Lower leg skin (tissue), 3 donors: ENCODE measurements around the gene FAM111A.
"Not testable (repeated sequence)": the region's sequence is repeated elsewhere in the genome, so short reads cannot be mapped to it uniquely, and the experiment has no call there.

Source experiments
- POLR2A ChIP-seq, 2 donors: fragments of 450-650 bp; IDR thresholded peaks; one replicate each; pipeline ENCODE4 v1.6.1; 2016 to 2017; ENCODE audit warnings: antibody characterized with exemption in 2 of 2, mild to moderate bottlenecking in 1 of 2, moderate library complexity in 1 of 2
- TF ChIP-seq, protein P1 (sequence below), 3 donors: fragments of 450-650 bp; IDR thresholded peaks; one replicate each; pipeline ENCODE4 v1.5.1; 2016; ENCODE audit warnings: antibody characterized with exemption in 3 of 3, mild to moderate bottlenecking in 3 of 3, moderate library complexity in 2 of 3

DNA sequence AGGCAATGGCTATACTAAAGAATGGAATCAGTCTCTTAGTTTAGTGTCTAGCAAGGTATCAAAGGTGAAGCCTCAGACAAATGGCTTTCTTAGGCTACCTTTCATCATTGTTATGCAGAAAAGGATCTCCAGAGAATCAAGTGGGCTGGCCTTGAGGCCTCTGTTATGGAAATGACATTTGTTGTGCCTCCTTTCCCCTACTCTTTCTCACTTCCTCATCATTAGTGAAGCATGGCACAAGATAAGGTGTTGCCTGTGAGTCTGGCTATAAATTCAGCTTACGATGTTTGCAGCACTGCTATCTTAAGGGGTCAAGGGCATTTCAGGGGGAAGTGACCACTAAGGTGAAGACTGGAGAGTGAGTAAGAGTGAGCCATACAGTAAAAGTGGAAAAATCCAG lies 47.4 kb upstream of the FAM111A start:
- TF ChIP-seq, protein P1, sequence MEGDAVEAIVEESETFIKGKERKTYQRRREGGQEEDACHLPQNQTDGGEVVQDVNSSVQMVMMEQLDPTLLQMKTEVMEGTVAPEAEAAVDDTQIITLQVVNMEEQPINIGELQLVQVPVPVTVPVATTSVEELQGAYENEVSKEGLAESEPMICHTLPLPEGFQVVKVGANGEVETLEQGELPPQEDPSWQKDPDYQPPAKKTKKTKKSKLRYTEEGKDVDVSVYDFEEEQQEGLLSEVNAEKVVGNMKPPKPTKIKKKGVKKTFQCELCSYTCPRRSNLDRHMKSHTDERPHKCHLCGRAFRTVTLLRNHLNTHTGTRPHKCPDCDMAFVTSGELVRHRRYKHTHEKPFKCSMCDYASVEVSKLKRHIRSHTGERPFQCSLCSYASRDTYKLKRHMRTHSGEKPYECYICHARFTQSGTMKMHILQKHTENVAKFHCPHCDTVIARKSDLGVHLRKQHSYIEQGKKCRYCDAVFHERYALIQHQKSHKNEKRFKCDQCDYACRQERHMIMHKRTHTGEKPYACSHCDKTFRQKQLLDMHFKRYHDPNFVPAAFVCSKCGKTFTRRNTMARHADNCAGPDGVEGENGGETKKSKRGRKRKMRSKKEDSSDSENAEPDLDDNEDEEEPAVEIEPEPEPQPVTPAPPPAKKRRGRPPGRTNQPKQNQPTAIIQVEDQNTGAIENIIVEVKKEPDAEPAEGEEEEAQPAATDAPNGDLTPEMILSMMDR (IDR thresholded peaks at IDR 0.05): not testable (repeated sequence)
- not testable (repeated sequence) for TF ChIP-seq POLR2A (IDR thresholded peaks at IDR 0.05)
